K562 (cell line): ENCODE results near the gene TUBG2. TPM values are rescaled to one million over a fixed set of nuclear protein-coding genes. Genes with fewer than 3 reads are reported as not detected.

Experiments
- KLF13 ChIP-seq: fragments of 450-650 bp; IDR thresholded peaks from 2 replicates; pipeline ENCODE4 v1.6.1; 2016; ENCODE audit warnings: missing genetic modification characterization, low read depth, mild to moderate bottlenecking, missing compliant biosample characterization, moderate library complexity, borderline replicate concordance
- RB1 ChIP-seq: fragments of 450-650 bp; IDR thresholded peaks from 2 replicates; pipeline ENCODE4 v1.6.1; 2017; ENCODE audit warnings: low read depth, mild to moderate bottlenecking
- SRSF7 ChIP-seq: fragments of 200-400 bp; formaldehyde crosslinking; optimal IDR thresholded peaks from 2 replicates; pipeline ENCODE3; 2017; ENCODE audit warnings: mild to moderate bottlenecking, low read depth, low read length
- TRIM24 ChIP-seq, 2 experiments: fragments of 450-650 bp; IDR thresholded peaks; 2 replicates each; pipeline ENCODE4 v1.6.1; 2016
- ZNF589 ChIP-seq: fragments of 200-800 bp; sonication (Bioruptor generic); IDR thresholded peaks from 2 replicates; pipeline ENCODE4 v1.6.1; 2016; ENCODE audit warnings: low read depth, missing genetic modification characterization, missing compliant biosample characterization
- polyA plus RNA-seq, 8 experiments: library from polyadenylated mRNA; depleted of rRNA in 4 of 8; stranded (reverse) in 5 of 8; unstranded in 3 of 8; fragments of >200 nt; fragmentation: Nextera tagmentation in 2 of 8; fragmentation: Illumina TruSeq in 1 of 8; extraction: Ambion mirVana in 2 of 8; extraction: Trizol in 1 of 8; gene quantifications; 2 replicates each; pipeline versions ENCODE4 v1.2.1 to v1.2.3, GENCODE V29; 2011 to 2014; ENCODE audit warnings: inconsistent platforms in 1 of 8, missing spikeins in 1 of 8
- total RNA-seq, 7 experiments: library from RNA; depleted of rRNA in 6 of 7; stranded (reverse); fragments of >200 nt in 6 of 7; fragmentation: Illumina TruSeq in 2 of 7; extraction: Trizol in 2 of 7; gene quantifications; 2 replicates each; pipeline versions ENCODE4 v1.2.1 to v1.2.3, GENCODE V29; 2011 to 2021; ENCODE audit warnings: low replicate concordance in 1 of 7
- TF ChIP-seq, protein P1 (sequence below): fragments of 450-650 bp; conservative IDR thresholded peaks from 2 replicates; pipeline ENCODE4 v1.6.1; 2016; ENCODE audit warnings: missing genetic modification characterization, low read depth, mild to moderate bottlenecking, missing compliant biosample characterization, moderate library complexity
- TF ChIP-seq, protein P2 (sequence below): IDR thresholded peaks from 2 replicates; pipeline ENCODE4 v1.6.1; 2014; ENCODE audit warnings: antibody characterized with exemption
- TF ChIP-seq, protein P3 (sequence below): sonication (generic); formaldehyde crosslinking; IDR thresholded peaks from 2 replicates; pipeline ENCODE4 v1.8.1; 2023; ENCODE audit warnings: missing genetic modification reagents, mild to moderate bottlenecking, borderline replicate concordance
- TF ChIP-seq, protein P4 (sequence below): fragments of 450-650 bp; IDR thresholded peaks from 2 replicates; pipeline ENCODE4 v1.6.1; 2016; ENCODE audit warnings: antibody characterized with exemption
- TF ChIP-seq, protein P5 (sequence below): IDR thresholded peaks from 3 replicates; pipeline ENCODE4 v1.6.1; 2011; ENCODE audit warnings: borderline replicate concordance, mild to moderate bottlenecking, moderate library complexity; ENCODE audit not compliant: insufficient read length; ENCODE audit errors: extremely low read depth

The TUBG2 gene
- total and polyA plus RNA-seq, 9 of the 15 experiments (the other 6 are each of a cell fraction or from before 2014, with no cell fraction given), result 0.09 to 0.80 (median 0.24) TPM; not detected in 2

DNA sequence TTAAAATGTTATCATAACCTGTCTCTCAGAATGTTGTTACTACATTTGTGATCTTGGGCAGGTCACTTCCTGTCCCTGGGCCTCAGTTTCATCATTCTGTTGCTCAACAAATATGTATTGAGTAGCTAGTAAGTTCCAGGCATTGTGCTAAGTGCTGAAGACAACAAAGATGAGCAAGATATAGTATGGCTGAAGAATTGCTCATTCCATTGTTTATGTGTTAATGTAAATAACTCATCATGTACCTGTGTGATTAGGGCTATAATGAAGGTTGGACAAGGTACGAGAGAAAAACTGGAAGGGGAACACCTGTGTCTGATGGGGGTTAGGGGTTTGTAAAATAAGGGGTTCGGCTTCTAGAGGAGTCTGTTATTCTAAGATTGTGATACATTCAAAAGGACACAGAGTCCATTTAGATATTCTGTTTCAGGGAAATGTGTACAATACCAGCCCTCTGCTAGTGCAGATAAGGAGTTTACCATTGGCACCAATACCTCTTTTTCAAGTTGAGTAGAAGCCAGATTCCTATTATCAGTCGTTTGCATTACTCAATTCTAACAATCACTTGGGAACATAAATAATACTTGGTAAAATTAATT lies 29.6 kb upstream of the TUBG2 start (continued):
- TF ChIP-seq, protein P1, sequence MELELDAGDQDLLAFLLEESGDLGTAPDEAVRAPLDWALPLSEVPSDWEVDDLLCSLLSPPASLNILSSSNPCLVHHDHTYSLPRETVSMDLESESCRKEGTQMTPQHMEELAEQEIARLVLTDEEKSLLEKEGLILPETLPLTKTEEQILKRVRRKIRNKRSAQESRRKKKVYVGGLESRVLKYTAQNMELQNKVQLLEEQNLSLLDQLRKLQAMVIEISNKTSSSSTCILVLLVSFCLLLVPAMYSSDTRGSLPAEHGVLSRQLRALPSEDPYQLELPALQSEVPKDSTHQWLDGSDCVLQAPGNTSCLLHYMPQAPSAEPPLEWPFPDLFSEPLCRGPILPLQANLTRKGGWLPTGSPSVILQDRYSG, result no peak
- TF ChIP-seq, protein P2, sequence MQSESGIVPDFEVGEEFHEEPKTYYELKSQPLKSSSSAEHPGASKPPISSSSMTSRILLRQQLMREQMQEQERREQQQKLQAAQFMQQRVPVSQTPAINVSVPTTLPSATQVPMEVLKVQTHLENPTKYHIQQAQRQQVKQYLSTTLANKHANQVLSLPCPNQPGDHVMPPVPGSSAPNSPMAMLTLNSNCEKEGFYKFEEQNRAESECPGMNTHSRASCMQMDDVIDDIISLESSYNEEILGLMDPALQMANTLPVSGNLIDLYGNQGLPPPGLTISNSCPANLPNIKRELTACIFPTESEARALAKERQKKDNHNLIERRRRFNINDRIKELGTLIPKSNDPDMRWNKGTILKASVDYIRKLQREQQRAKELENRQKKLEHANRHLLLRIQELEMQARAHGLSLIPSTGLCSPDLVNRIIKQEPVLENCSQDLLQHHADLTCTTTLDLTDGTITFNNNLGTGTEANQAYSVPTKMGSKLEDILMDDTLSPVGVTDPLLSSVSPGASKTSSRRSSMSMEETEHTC, result no peak
- TF ChIP-seq ZNF589 (no peak), KLF13 (tag) (no peak), SRSF7 (no peak), RB1 (no peak), TRIM24 (IDR thresholded peaks at IDR 0.05) (peak; percentile 58 to 74; a peak in 3 of 4 replicates)
- TF ChIP-seq, protein P3, sequence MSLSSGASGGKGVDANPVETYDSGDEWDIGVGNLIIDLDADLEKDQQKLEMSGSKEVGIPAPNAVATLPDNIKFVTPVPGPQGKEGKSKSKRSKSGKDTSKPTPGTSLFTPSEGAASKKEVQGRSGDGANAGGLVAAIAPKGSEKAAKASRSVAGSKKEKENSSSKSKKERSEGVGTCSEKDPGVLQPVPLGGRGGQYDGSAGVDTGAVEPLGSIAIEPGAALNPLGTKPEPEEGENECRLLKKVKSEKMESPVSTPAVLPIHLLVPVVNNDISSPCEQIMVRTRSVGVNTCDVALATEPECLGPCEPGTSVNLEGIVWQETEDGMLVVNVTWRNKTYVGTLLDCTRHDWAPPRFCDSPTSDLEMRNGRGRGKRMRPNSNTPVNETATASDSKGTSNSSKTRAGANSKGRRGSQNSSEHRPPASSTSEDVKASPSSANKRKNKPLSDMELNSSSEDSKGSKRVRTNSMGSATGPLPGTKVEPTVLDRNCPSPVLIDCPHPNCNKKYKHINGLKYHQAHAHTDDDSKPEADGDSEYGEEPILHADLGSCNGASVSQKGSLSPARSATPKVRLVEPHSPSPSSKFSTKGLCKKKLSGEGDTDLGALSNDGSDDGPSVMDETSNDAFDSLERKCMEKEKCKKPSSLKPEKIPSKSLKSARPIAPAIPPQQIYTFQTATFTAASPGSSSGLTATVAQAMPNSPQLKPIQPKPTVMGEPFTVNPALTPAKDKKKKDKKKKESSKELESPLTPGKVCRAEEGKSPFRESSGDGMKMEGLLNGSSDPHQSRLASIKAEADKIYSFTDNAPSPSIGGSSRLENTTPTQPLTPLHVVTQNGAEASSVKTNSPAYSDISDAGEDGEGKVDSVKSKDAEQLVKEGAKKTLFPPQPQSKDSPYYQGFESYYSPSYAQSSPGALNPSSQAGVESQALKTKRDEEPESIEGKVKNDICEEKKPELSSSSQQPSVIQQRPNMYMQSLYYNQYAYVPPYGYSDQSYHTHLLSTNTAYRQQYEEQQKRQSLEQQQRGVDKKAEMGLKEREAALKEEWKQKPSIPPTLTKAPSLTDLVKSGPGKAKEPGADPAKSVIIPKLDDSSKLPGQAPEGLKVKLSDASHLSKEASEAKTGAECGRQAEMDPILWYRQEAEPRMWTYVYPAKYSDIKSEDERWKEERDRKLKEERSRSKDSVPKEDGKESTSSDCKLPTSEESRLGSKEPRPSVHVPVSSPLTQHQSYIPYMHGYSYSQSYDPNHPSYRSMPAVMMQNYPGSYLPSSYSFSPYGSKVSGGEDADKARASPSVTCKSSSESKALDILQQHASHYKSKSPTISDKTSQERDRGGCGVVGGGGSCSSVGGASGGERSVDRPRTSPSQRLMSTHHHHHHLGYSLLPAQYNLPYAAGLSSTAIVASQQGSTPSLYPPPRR (CRISPR knock-in tag), result no peak
- TF ChIP-seq, protein P4, sequence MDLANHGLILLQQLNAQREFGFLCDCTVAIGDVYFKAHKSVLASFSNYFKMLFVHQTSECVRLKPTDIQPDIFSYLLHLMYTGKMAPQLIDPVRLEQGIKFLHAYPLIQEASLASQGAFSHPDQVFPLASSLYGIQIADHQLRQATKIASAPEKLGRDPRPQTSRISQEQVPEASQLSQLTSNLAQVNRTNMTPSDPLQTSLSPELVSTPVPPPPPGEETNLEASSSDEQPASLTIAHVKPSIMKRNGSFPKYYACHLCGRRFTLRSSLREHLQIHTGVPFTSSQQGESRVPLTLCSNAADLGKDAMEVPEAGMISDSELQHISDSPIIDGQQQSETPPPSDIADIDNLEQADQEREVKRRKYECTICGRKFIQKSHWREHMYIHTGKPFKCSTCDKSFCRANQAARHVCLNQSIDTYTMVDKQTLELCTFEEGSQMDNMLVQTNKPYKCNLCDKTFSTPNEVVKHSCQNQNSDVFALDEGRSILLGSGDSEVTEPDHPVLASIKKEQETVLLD, result 0 out of 2 replicates have a peak, but pooled peaks have one; percentile 42
- TF ChIP-seq, protein P5, sequence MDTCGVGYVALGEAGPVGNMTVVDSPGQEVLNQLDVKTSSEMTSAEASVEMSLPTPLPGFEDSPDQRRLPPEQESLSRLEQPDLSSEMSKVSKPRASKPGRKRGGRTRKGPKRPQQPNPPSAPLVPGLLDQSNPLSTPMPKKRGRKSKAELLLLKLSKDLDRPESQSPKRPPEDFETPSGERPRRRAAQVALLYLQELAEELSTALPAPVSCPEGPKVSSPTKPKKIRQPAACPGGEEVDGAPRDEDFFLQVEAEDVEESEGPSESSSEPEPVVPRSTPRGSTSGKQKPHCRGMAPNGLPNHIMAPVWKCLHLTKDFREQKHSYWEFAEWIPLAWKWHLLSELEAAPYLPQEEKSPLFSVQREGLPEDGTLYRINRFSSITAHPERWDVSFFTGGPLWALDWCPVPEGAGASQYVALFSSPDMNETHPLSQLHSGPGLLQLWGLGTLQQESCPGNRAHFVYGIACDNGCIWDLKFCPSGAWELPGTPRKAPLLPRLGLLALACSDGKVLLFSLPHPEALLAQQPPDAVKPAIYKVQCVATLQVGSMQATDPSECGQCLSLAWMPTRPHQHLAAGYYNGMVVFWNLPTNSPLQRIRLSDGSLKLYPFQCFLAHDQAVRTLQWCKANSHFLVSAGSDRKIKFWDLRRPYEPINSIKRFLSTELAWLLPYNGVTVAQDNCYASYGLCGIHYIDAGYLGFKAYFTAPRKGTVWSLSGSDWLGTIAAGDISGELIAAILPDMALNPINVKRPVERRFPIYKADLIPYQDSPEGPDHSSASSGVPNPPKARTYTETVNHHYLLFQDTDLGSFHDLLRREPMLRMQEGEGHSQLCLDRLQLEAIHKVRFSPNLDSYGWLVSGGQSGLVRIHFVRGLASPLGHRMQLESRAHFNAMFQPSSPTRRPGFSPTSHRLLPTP, result no peak
